Cardiac fibroblast (primary cell): Measurements from ENCODE around the gene CERKL.

Experiments
- DNase-seq, 2 donors: peaks; one replicate each; pipeline versions ENCODE4 v3.0.0 to v3.0.0-alpha.2; 2010; ENCODE audit warnings: low read depth in 2 of 2
- H3K4me3 ChIP-seq, 2 donors: replicated peaks in 1 of 2; 1 replicate in 1 of 2; 2 replicates in 1 of 2; pipeline ENCODE4 v1.5.1; 2011; ENCODE audit warnings: low read depth in 2 of 2, low read length in 2 of 2, mild to moderate bottlenecking in 2 of 2, moderate library complexity in 1 of 2
- CTCF ChIP-seq: IDR thresholded peaks from one replicate; pipeline ENCODE4 v1.5.1; 2011; ENCODE audit warnings: low read depth, mild to moderate bottlenecking, low read length, inconsistent platforms

The CERKL gene

GRCh38 chr2:181628590-181629585 is 28.0 kb downstream of the CERKL start:
- DNase-seq, result no peak
- no peak for TF ChIP-seq CTCF
- no peak overlapping the region for H3K4me3 ChIP-seq

GRCh38 chr2:181627545-181627944 is 29.4 kb downstream of the CERKL start:
- peak; percentile 6 to 19 for DNase-seq
- TF ChIP-seq CTCF, result no peak
- H3K4me3 ChIP-seq, result no peak overlapping the region

GRCh38 chr2:181626671-181627070 is 30.2 kb downstream of the CERKL start:
- no peak overlapping the region for H3K4me3 ChIP-seq
- no peak for DNase-seq
- no peak for TF ChIP-seq CTCF

GRCh38 chr2:181623159-181623558 is 33.7 kb downstream of the CERKL start:
- DNase-seq, result no peak
- no peak for TF ChIP-seq CTCF
- no peak overlapping the region for H3K4me3 ChIP-seq

GRCh38 chr2:181621779-181622490 is 35.0 kb downstream of the CERKL start:
- H3K4me3 ChIP-seq, result no peak overlapping the region
- TF ChIP-seq CTCF, result no peak
- DNase-seq, result no peak

GRCh38 chr2:181619516-181619915 is 37.4 kb downstream of the CERKL start:
- DNase-seq, result no peak
- no peak overlapping the region for H3K4me3 ChIP-seq
- TF ChIP-seq CTCF, result no peak
